ENCODE results near the gene KLHL26.
A peak's percentile ranks its signal among the peaks of the same experiment; 100 is the strongest.

Gene KLHL26

DNA sequence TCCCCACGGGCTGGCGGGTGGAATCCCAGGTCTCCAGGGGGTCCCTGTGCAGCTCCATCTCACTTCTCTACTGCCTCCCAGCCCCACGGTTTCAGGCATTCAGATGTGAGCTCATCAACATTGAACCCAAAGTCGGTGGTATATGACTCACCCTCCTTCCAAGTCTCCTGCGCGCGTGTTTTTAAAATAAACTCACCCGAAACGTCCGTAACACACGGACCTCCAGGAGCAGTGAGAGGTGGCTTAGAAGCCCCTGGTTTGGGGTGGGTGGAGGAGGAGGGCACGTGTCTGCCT, 32.6 kb downstream of the KLHL26 start:
- H4K20me1 ChIP-seq: peaks cover 16 to 86% (median 74%) of the 10 kb centered on the region in 11 experiments; a peak in 21 of 22 replicates

DNA sequence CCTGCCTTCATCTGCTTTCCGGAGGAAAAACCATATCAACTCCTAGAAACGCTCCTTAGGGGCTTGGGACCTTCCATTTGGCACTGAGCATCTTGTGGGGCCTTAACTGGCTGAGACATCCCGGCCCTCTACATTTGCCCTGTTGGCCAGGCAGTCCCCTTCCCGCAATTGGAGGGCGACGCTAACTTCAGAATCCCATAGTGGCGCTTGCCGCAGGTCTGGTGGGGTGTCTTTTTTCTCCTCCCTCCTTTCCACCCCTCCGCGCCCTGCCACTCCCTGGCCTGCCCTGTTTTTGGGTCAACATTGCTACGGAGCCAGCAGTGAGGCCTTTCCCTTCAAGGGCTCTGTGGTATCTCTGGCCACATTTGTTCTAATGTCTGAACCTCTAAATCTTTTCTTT, 33.1 kb downstream of the KLHL26 start:
- Histone ChIP-seq H3K27me3 (peaks cover 0 to 23% (median 5%) of the 10 kb centered on the region in 11 experiments; a peak in 8 of 22 replicates), H3K36me3 (peaks cover 17 to 26% (median 20%) of the 10 kb centered on the region in 11 experiments), H3K4me1 (peaks cover 62 to 81% (median 79%) of the 10 kb centered on the region in 10 experiments), H3K4me2 (peak overlapping the region; percentile 74 to 99 (median 94)), H4K20me1 (peaks cover 16 to 82% (median 74%) of the 10 kb centered on the region in 11 experiments; a peak in 21 of 22 replicates), H3K9ac (peak overlapping the region; percentile 2 to 47 (median 34); a peak in 14 of 22 replicates), H3K4me3 (peak overlapping the region in 7 of 10 experiments; percentile 3 to 30 (median 10); a peak in 4 of 20 replicates), H3K27ac (peak overlapping the region in 6 of 11 experiments; percentile 2 to 36 (median 24); a peak in 6 of 22 replicates), H3K9me3 (replicated peaks in 1 of 11) (no peaks in the 10 kb centered on the region)
- no peak for TF ChIP-seq Cebpa-rat (IDR thresholded peaks at IDR 0.05)

More for the DNA sequence above, 32.6 kb downstream of the KLHL26 start:
- Histone ChIP-seq H3K36me3 (peaks cover 17 to 26% (median 20%) of the 10 kb centered on the region in 11 experiments), H3K9me3 (replicated peaks in 1 of 11) (no peaks in the 10 kb centered on the region), H3K4me2 (peak overlapping the region; percentile 74 to 99 (median 94)), H3K27ac (peak overlapping the region in 6 of 11 experiments; percentile 2 to 36 (median 24); a peak in 6 of 22 replicates), H3K9ac (peak overlapping the region; percentile 2 to 47 (median 34); a peak in 15 of 22 replicates), H3K4me3 (peak overlapping the region in 8 of 10 experiments; percentile 3 to 30 (median 22); a peak in 11 of 20 replicates), H3K27me3 (peaks cover 0 to 23% (median 5%) of the 10 kb centered on the region in 11 experiments; a peak in 8 of 22 replicates), H3K4me1 (peaks cover 66 to 86% (median 83%) of the 10 kb centered on the region in 10 experiments)
- TF ChIP-seq Cebpa-rat (IDR thresholded peaks at IDR 0.05): no peak

DNA sequence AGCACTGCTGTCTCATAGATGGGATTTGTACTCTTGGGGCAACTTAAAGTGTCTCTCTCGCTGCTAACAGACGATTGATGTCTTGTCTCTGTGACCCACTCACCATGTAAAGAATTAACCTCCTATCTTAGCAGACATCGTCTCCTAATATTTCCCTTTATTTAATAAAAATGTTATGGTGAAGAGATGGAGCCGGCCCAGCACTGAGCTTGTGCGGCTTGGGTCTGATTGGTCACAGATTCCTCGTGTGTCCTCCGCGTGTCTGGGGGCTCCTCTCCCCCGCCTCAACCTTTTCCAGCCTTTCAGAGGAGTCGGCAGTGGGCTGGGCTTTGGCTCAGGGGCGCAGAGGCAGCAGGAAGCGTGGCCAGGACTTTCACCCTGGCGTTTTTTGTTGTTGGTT, 33.5 kb downstream of the KLHL26 start:
- Histone ChIP-seq H3K9ac (peak overlapping the region in 7 of 11 experiments; percentile 26 to 47 (median 39); a peak in 6 of 22 replicates), H3K4me1 (peaks cover 57 to 77% (median 74%) of the 10 kb centered on the region in 10 experiments), H3K36me3 (peaks cover 17 to 26% (median 20%) of the 10 kb centered on the region in 11 experiments), H3K4me2 (peak overlapping the region; percentile 74 to 99 (median 94)), H3K27ac (peak overlapping the region in 3 of 11 experiments; percentile 4 to 32 (median 16); a peak in 2 of 22 replicates), H3K9me3 (replicated peaks in 1 of 11) (no peaks in the 10 kb centered on the region), H3K4me3 (0 out of 20 replicates have a peak overlapping the region, but pooled peaks of 1 of the 10 experiments have one; percentile 26), H3K27me3 (peaks cover 0 to 23% (median 5%) of the 10 kb centered on the region in 11 experiments; a peak in 8 of 22 replicates), H4K20me1 (peaks cover 16 to 78% (median 70%) of the 10 kb centered on the region in 11 experiments; a peak in 21 of 22 replicates)
- no peak for TF ChIP-seq Cebpa-rat (IDR thresholded peaks at IDR 0.05)

DNA sequence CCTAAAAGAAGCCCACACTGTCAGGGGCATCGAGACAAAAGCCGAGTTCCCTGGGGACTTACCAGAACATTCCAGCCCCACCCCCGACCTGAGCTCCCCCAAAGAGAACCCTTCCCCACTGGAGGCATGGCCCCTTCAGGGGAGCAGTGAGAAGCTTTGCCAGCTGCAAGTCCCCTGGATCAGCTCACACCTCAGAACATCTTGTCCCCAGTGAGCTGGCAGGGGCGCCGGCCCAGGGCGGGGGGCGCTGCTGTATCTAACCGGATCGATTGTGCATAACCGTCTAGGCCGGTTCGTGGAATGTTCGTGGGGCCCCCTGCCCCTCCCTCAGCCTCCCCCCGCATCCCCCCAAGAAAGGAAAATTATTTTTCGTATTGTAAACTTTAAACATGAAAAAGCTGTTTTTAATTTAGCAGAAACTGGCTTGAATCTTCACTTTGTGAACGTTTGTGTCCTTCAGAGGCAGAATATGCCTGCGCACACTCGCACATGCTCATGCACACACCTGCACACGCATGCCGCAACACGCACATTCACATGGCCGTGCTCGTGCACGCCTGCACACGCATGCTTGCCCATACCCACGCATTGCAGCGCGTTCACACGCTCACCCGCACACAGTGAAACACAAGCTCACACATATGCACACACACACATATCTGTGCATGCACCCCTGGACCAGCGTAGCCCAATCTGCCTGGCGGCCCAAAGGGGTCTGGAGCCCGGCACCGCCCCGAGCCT, 34.6 kb downstream of the KLHL26 start:
- H3K36me3 ChIP-seq: peaks cover 17 to 26% (median 20%) of the 10 kb centered on the region in 11 experiments
- peaks cover 16 to 66% (median 60%) of the 10 kb centered on the region in 11 experiments; a peak in 21 of 22 replicates for H4K20me1 ChIP-seq
- no peak overlapping the region for H3K27ac ChIP-seq
- peaks cover 0 to 23% (median 5%) of the 10 kb centered on the region in 11 experiments; a peak in 8 of 22 replicates for H3K27me3 ChIP-seq
- peak overlapping the region; percentile 26 to 99 (median 94) for H3K4me2 ChIP-seq
- H3K4me3 ChIP-seq: no peak overlapping the region
- H3K9ac ChIP-seq: peak overlapping the region in 6 of 11 experiments; percentile 32 to 49 (median 40); a peak in 9 of 22 replicates
- no peaks in the 10 kb centered on the region for H3K9me3 ChIP-seq (replicated peaks in 1 of 11)
- no peak for TF ChIP-seq Cebpa-rat (IDR thresholded peaks at IDR 0.05)
- peaks cover 53 to 75% (median 66%) of the 10 kb centered on the region in 10 experiments for H3K4me1 ChIP-seq

DNA sequence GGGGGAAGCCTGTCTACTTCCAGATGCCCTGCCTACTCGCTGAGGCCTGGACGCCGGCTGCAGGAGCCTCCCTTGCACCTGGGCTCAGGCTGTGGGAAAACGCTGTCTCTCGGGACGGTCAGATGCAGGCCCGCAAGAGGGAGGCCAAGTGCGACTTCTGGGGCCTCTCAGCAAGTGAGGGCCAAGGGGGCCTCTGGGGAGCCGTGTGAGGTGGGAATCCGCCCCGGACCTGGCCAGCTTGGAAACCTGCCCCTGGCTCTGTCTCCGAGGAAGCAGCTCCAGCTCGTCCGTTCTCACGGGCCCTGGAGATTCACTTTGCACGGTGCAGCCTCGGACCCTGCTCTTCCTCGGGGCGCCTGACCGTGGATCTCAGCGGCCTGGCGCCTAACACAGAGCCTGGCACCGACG, 35.2 kb downstream of the KLHL26 start:
- Histone ChIP-seq H3K27me3 (peaks cover 0 to 23% (median 5%) of the 10 kb centered on the region in 11 experiments; a peak in 8 of 22 replicates), H3K4me1 (peaks cover 54 to 75% (median 64%) of the 10 kb centered on the region in 10 experiments), H3K27ac (no peak overlapping the region), H3K4me2 (peak overlapping the region; percentile 23 to 99 (median 94)), H4K20me1 (peaks cover 16 to 61% (median 55%) of the 10 kb centered on the region in 11 experiments; a peak in 21 of 22 replicates), H3K9me3 (replicated peaks in 1 of 11) (no peaks in the 10 kb centered on the region), H3K9ac (peak overlapping the region in 6 of 11 experiments; percentile 32 to 49 (median 40); a peak in 11 of 22 replicates), H3K36me3 (peaks cover 17 to 22% (median 20%) of the 10 kb centered on the region in 11 experiments), H3K4me3 (no peak overlapping the region)
- no peak for TF ChIP-seq Cebpa-rat (IDR thresholded peaks at IDR 0.05)

DNA sequence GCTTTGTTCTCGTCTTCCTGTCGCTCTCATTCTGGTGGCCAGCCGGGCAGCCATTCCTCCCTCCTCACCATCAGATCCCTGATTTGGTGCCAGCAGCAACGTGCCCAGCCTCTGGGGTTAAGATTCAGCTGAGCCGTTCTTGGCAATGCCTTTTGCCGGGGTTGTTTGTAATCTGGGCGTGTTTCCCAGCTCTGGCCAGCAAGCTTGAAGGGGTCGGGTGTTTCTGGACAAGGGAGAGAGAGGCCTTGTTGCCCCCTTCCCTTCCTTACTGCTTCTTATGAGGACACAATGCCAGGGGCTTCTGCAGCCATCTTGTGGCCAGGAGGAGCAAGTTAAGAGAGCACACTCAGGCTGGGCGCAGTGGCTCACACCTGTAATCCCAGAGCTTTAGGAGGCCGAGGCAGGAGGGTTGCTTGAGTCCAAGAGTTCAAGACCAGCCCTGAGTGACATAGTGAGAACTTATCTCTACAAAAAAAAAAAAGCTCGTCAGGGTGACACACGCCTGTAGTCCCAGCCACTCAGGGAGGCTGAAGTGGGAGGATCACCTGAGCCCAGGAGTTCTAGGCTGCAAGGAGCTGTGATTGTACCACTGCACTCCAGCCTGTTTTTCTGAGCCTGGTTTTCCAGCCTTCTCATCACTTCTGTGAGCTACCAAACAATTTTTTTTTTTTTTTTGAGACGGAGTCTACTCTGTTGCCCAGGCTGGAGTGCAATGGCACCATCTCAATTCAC, 35.9 kb downstream of the KLHL26 start:
- Histone ChIP-seq H4K20me1 (peaks cover 16 to 53% (median 48%) of the 10 kb centered on the region in 11 experiments; a peak in 21 of 22 replicates), H3K36me3 (peaks cover 12 to 16% (median 13%) of the 10 kb centered on the region in 11 experiments), H3K9me3 (replicated peaks in 1 of 11) (no peaks in the 10 kb centered on the region), H3K4me1 (peaks cover 58 to 78% (median 66%) of the 10 kb centered on the region in 10 experiments), H3K4me3 (no peak overlapping the region), H3K27me3 (peaks cover 0 to 23% (median 5%) of the 10 kb centered on the region in 11 experiments; a peak in 8 of 22 replicates), H3K9ac (0 out of 22 replicates have a peak overlapping the region, but pooled peaks of 3 of the 11 experiments have one; percentile 32 to 46 (median 39)), H3K4me2 (peak overlapping the region; percentile 23 to 99 (median 94); a peak in 21 of 22 replicates), H3K27ac (no peak overlapping the region)
- no peak for TF ChIP-seq Cebpa-rat (IDR thresholded peaks at IDR 0.05)

DNA sequence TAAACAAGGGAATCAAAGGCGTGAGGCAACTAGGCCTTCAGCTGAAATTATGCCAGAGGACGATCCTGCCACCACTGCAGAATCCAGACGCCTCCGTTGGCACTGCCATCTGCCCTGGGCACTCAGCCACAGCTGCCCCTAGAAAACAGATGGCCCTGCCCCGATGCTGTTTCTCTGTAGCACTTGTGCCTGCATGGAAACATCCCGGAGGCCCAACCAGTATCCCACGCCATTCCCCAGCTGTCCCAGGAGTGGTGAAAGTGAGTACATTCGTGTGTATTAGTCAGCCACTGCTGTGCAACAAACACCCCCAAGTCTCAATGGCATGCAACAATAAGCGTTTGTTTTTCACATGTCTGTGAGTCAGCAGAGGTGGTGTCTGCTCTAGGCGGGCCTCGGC, 37.8 kb downstream of the KLHL26 start:
- H3K4me1 ChIP-seq: peaks cover 58 to 79% (median 68%) of the 10 kb centered on the region in 10 experiments
- H3K27me3 ChIP-seq: peaks cover 0 to 23% (median 4%) of the 10 kb centered on the region in 11 experiments; a peak in 8 of 22 replicates
- H4K20me1 ChIP-seq: peaks cover 9 to 35% (median 30%) of the 10 kb centered on the region in 11 experiments; a peak in 19 of 22 replicates
- H3K27ac ChIP-seq: no peak overlapping the region
- no peaks in the 10 kb centered on the region for H3K36me3 ChIP-seq
- no peak for TF ChIP-seq Cebpa-rat (IDR thresholded peaks at IDR 0.05)
- H3K9me3 ChIP-seq (replicated peaks in 1 of 11): no peaks in the 10 kb centered on the region
- no peak overlapping the region for H3K9ac ChIP-seq
- H3K4me3 ChIP-seq: no peak overlapping the region
- H3K4me2 ChIP-seq: no peak overlapping the region

DNA sequence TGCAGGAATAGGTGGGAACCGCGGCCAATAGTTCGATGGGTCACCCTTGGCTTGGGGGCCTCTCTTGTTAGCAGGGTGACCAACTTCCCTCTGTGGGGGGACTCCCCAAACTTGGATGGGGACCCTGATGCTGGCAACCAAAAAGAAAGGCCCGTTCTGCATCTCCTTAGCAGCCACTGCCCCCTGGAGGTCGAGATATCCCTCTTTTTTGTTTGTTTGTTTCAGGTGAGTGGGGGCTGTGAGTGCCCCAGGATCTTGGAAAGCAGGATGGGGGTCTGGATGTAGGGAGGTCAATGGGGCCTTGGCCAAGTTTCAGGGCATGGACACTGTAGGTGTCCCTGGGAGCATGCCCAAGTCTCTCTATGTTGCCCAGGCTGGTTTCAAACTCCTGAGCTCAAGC, 39.0 kb downstream of the KLHL26 start:
- no peak overlapping the region for H3K9ac ChIP-seq
- H3K36me3 ChIP-seq: no peaks in the 10 kb centered on the region
- H3K4me1 ChIP-seq: peaks cover 46 to 79% (median 64%) of the 10 kb centered on the region in 10 experiments
- peaks cover 0 to 23% (median 19%) of the 10 kb centered on the region in 11 experiments; a peak in 16 of 22 replicates for H4K20me1 ChIP-seq
- H3K27me3 ChIP-seq: peaks cover 0 to 17% (median 4%) of the 10 kb centered on the region in 11 experiments; a peak in 8 of 22 replicates
- H3K27ac ChIP-seq: peak overlapping the region in 1 of 11 experiments; percentile 37; a peak in 1 of 22 replicates
- H3K4me3 ChIP-seq: no peak overlapping the region
- no peak for TF ChIP-seq Cebpa-rat (IDR thresholded peaks at IDR 0.05)
- no peaks in the 10 kb centered on the region for H3K9me3 ChIP-seq (replicated peaks in 1 of 11)
- peak overlapping the region in 5 of 11 experiments; percentile 0 to 92 (median 80); a peak in 7 of 22 replicates for H3K4me2 ChIP-seq
